ENCODE measurements around the gene EPHB6. TPM values are rescaled to one million over a fixed set of nuclear protein-coding genes. Genes with fewer than 3 reads are reported as not detected.

The EPHB6 gene
- polyA plus RNA-seq, 1 experiment, result 0.51 TPM

- Histone ChIP-seq H3K4me3 (ENCODE audit: low read depth, low read length) (no peak overlapping the region), H3K27me3 (ENCODE audit: control insufficient read depth, insufficient read depth, low read length) (no peaks in the 10 kb centered on the region), H3K9me3 (ENCODE audit: control insufficient read depth, insufficient read depth, low read length) (peaks cover 44% of the 10 kb centered on the region), H3K27ac (ENCODE audit: low read depth, low read length) (no peak overlapping the region)
- ChIA-PET CTCF (no interaction called here), POLR2A (no interaction called here)
- TF ChIP-seq CTCF (IDR thresholded peaks at IDR 0.05; ENCODE audit: low read depth, low read length), result no peak
- DNase-seq (ENCODE audit: low read depth, low spot score), result no peak
Measured at GRCh38 chr7:142868986-142869415, 14.1 kb downstream of the EPHB6 start.

GRCh38 chr7:142869434-142869833 lies 14.6 kb downstream of the EPHB6 start:
- CTCF ChIA-PET, result no interaction called here
- TF ChIP-seq CTCF (IDR thresholded peaks at IDR 0.05; ENCODE audit: low read depth, low read length), result no peak
- no peak for DNase-seq (ENCODE audit: low read depth, low spot score)

GRCh38 chr7:142870147-142870559 lies 15.3 kb downstream of the EPHB6 start:
- no peak for TF ChIP-seq CTCF (IDR thresholded peaks at IDR 0.05; ENCODE audit: low read depth, low read length)
- Histone ChIP-seq H3K4me3 (ENCODE audit: low read depth, low read length) (no peak overlapping the region), H3K27ac (ENCODE audit: low read depth, low read length) (no peak overlapping the region), H3K9me3 (ENCODE audit: control insufficient read depth, insufficient read depth, low read length) (peaks cover 42% of the 10 kb centered on the region), H3K27me3 (ENCODE audit: control insufficient read depth, insufficient read depth, low read length) (no peaks in the 10 kb centered on the region)
- no peak for DNase-seq (ENCODE audit: low read depth, low spot score)
- ChIA-PET POLR2A (no interaction called here), CTCF (no interaction called here)

More at GRCh38 chr7:142869434-142869833, 14.6 kb downstream of the EPHB6 start:
- H3K9me3 ChIP-seq (ENCODE audit: control insufficient read depth, insufficient read depth, low read length), result peaks cover 42% of the 10 kb centered on the region
- H3K27me3 ChIP-seq (ENCODE audit: control insufficient read depth, insufficient read depth, low read length), result no peaks in the 10 kb centered on the region
- H3K4me3 ChIP-seq (ENCODE audit: low read depth, low read length), result no peak overlapping the region
- H3K27ac ChIP-seq (ENCODE audit: low read depth, low read length), result no peak overlapping the region
- POLR2A ChIA-PET, result no interaction called here

DNA sequence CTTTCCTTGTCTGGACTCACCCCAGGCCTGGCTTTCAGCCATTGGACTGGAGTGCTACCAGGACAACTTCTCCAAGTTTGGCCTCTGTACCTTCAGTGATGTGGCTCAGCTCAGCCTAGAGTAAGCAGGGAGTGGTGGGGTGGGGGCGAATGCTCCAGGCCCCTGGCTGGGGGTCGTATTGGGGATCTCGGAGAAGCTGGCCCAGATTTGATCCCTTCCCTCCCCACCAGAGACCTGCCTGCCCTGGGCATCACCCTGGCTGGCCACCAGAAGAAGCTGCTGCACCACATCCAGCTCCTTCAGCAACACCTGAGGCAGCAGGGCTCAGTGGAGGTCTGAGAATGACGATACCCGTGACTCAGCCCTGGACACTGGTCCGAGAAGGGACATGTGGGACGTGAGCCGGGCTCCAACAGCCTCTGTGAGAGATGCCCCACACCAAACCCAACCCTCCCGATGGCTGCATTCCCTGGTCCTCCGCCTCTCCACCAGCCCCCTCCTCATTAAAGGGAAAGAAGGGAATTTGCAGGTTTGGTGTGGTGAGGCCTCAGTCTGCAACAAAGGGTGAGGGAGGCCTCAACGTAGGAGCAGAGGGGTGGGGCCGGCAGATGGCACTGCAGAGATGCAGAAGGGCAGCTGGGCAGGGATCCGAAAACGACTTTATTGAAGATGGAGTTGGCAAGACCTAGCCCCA lies 15.8 kb downstream of the EPHB6 start:
- ChIA-PET POLR2A (no interaction called here), CTCF (no interaction called here)
- Histone ChIP-seq H3K27ac (ENCODE audit: low read depth, low read length) (no peak overlapping the region), H3K9me3 (ENCODE audit: control insufficient read depth, insufficient read depth, low read length) (peaks cover 42% of the 10 kb centered on the region), H3K27me3 (ENCODE audit: control insufficient read depth, insufficient read depth, low read length) (no peaks in the 10 kb centered on the region), H3K4me3 (ENCODE audit: low read depth, low read length) (no peak overlapping the region)
- TF ChIP-seq CTCF (IDR thresholded peaks at IDR 0.05; ENCODE audit: low read depth, low read length), result no peak
- DNase-seq (ENCODE audit: low read depth, low spot score), result no peak

DNA sequence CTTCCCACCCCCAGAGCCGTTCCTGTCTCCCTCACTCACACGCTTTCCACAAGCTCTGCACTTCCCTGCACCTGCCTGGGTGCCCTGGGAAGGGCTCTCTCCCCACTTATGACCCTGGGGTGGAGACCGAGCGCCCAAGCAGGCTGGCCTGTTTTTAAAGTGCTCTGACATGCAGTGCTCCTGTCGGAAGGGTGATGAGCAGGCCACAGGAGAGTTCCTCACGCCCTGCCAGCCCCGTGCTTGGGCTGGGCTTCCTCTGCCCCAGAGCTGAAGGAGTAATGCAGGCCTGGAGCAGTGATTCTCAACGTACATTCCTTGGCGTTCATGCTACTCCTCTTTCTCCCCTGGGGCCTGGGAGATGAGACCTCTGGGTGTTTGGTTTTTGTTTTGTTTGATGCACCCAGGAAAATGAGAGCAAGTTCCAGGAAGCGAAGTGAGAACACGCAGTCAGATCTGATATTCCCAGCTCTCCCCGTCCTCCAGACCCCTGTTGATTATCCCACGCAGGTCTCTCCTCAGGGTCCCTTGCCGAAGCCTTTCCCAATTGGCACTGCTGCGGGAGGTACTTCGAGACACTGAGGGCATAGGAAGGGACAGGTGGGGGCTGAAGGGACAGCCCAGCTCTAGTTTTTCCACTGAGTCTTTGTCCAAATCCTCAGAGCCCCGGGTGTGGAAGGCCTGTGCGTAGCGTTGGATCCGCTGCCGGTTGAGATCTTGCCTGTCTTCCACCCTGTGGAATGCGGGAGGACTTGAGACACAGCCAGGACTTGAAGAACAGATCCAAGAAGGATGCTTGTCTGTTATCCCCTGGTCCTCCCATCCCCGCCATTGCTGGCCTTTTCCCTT lies 16.6 kb downstream of the EPHB6 start:
- Histone ChIP-seq H3K9me3 (ENCODE audit: control insufficient read depth, insufficient read depth, low read length) (peaks cover 34% of the 10 kb centered on the region), H3K27ac (ENCODE audit: low read depth, low read length) (no peak overlapping the region), H3K27me3 (ENCODE audit: control insufficient read depth, insufficient read depth, low read length) (no peaks in the 10 kb centered on the region), H3K4me3 (ENCODE audit: low read depth, low read length) (no peak overlapping the region)
- CTCF ChIA-PET, result no interaction called here
- POLR2A ChIA-PET, result no interaction called here
- DNase-seq (ENCODE audit: low read depth, low spot score), result no peak
- TF ChIP-seq CTCF (IDR thresholded peaks at IDR 0.05; ENCODE audit: low read depth, low read length), result no peak
